HG03045 (cell line): ENCODE data around the gene PSME2.
A peak's percentile ranks its signal among the peaks of the same experiment; 100 is the strongest.

Experiments
- ATAC-seq: cut with Tn5 transposase; IDR thresholded peaks from one replicate; pipeline ENCODE4 v1.9.1; 2021; ENCODE audit warnings: mild to moderate bottlenecking, moderate library complexity; ENCODE audit not compliant: unreplicated experiment

PSME2 gene

DNA sequence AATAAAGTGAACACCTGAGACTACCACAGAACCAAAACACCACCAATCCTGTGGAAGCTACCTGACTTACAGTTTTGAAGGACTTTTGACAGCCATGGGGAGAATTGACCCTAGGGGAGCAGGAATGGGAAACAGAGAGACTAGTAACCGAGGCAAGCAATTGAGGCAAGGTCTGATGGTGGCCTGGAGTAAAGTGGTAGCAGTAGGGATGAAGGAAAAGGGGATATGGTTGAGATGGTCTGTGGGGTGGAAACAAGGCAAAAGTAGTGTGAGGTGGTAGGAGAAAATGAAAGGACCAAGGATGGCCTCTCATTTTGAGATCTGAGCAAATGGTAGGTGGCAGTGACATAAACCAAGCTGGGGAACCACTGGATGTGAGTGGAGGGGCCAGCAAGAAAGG lies 10.4 kb upstream of the PSME2 start:
- ATAC-seq = no peak

DNA sequence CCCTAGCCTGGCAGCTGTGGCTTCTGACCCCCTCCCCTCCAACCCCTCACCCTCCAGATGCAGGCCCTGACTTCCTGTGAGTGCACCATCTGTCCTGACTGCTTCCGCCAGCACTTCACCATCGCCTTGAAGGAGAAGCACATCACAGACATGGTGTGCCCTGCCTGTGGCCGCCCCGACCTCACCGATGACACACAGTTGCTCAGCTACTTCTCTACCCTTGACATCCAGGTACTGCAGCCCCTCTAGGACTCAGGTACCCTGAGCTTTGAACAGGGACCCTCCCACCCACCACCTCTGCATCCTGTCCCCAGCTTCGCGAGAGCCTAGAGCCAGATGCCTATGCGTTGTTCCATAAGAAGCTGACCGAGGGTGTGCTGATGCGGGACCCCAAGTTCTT lies 8.7 kb upstream of the PSME2 start:
- ATAC-seq = no peak

- no peak for ATAC-seq
Observed at GRCh38 chr14:24151404-24152080, 5.1 kb upstream of the PSME2 start.

DNA sequence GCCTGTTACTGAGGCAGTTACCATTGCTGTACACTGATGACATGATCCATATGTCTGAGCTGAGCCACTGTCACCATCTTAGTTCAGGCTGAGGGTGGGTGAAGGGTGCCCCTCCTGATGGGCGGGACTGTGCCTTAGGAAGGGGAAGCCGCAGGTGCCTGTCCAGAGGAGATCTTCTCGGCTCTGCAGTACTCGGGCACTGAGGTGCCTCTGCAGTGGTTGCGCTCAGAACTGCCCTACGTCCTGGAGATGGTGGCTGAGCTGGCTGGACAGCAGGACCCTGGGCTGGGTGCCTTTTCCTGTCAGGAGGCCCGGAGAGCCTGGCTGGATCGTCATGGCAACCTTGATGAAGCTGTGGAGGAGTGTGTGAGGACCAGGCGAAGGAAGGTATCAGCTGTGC lies 4.6 kb upstream of the PSME2 start:
- no peak for ATAC-seq

- ATAC-seq = no peak
Observed at GRCh38 chr14:24150567-24150966, 4.2 kb upstream of the PSME2 start.

- ATAC-seq = no peak
Observed at GRCh38 chr14:24150061-24150460, 3.7 kb upstream of the PSME2 start.

DNA sequence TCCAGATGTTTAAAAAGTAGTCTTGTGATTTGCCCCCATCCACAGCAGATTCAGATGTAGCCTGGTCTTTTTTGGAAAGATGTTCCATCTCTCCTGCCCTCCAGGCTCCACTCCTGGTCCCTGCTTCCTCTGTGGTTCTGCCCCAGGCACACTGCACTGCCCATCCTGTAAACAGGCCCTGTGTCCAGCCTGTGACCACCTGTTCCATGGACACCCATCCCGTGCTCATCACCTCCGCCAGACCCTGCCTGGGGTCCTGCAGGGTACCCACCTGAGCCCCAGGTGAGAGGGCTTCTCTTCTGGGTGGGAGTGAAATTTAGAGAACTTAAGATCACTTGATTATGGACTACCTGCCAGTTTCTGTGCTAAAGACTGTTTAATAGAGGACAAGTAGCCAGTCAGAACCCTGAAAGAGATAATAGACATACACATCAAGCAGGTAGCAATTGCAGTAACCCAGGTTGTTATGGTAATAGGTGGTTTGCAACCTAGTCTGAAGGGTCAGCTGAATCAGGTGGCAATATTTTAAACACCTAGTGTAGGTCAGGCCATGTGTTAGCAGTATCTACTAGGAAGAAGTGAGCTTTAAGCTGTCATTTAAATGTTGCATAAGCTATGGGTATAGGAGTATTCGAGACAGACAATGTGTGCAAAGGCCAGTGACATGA lies 3.0 kb upstream of the PSME2 start:
- no peak for ATAC-seq

DNA sequence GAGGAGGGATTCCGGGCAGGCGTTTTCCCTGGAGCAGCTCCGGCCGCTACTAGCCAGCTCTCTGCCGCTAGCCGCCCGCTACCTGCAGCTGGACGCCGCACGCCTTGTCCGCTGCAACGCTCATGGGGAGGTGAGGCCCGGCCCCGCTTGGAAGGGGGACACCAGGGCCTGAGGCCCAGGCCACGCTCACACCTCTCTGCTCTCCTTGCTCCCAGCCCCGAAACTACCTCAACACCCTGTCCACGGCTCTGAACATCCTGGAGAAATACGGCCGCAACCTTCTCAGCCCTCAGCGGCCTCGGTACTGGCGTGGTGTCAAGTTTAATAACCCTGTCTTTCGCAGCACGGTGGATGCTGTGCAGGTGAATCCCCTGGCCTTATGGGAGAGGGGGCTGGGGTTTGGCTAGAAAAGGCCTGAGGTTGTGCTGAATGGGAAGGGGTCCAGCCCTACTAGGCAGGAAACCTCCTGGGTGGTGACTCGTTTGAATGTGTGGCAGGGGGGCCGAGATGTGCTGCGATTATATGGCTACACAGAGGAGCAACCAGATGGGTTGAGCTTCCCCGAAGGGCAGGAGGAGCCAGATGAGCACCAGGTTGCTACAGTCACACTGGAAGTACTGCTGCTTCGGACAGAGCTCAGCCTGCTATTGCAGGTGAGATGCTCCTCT lies 1.5 kb upstream of the PSME2 start:
- peak; percentile 3 for ATAC-seq

- ATAC-seq = peak; percentile 85
Observed at GRCh38 chr14:24146978-24147760, 759 bp upstream of the PSME2 start, which contains the start of gene RNF31. TSS of gene RNF31 (plus strand) at chr14:24147498. CDS start at chr14:24147699, 201 bp downstream.

DNA sequence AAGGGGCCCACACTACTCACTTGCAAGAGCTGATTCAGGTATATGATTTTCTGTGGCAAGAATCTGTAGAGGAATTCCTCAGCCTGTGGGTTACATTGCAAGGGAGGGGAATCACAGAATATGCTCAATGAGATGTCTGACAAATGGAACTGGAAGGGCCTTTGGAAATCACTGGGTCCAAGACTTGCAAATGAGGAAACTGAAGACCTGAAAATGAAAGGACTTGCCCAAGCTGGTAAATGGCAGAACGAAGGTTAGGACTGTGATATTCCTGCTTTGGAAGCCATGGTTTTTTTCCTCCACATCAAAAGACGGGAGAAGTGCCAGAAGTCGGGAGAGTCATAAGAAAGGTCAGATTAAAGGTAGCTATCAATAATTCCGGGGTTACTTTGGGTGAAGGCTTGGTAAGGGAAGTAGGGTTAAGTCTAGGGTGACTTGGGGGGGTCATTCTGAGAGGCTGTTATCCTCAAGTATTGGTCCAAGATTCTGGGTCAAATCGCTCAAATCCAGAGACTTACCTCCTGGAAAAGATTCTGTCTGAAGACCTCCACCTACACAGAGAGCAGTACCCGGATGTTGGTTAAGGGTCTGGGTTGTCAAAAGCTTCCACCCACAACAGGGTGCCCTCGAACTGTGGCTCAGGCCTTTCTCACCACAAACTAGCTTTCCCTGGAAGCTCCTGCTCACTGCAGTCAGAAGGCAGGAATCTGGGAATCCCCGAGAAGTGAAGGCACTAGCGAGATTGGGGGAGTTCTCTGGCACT lies 539 bp downstream of the PSME2 start:
- ATAC-seq = no peak

- no peak for ATAC-seq
Observed at GRCh38 chr14:24145219-24145618, 1.2 kb downstream of the PSME2 start.

GRCh38 chr14:24144451-24144850 lies 2.0 kb downstream of the PSME2 start:
- ATAC-seq = no peak

- ATAC-seq = no peak
Observed at GRCh38 chr14:24143511-24143910, 2.9 kb downstream of the PSME2 start.

GRCh38 chr14:24141097-24141880 lies 5.1 kb downstream of the PSME2 start, which contains the start of gene EMC9:
TSS of gene EMC9 (minus strand) at chr14:24141591. CDS start at chr14:24141304, 287 bp downstream.
- ATAC-seq = peak; percentile 86

DNA sequence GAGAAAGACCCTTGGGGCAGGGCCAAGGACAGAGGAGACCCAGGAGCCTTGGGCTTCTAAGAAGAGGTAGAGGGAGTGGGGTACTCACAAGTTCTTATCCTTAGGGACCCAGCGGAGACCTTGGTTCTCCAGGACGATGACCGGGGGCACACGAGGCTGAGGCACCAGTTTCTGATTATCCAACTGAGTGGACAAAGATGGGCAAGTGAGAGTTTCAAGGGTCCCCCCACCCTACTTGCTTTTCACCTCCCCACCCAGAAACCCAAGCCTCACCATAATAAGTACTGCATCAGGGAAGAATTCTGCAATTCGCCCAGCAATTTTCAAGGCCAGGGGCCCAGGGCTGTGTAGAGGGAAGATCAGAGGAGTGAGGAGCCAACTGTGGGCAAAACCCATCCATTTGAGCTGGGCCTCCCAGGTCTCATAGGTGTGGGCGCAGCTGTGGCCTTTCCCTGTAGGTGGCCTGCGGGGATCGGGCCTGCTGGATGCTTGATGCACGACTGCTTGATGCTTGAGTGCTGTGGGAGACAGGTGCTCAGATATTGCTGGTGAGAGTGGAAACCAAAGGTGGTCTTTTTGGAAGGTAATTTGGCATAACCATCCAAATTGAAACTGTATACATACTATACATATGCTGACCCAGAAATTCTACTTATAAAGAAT lies 7.0 kb downstream of the PSME2 start:
- ATAC-seq = no peak

- no peak for ATAC-seq
Observed at GRCh38 chr14:24138396-24139271, 7.8 kb downstream of the PSME2 start.

DNA sequence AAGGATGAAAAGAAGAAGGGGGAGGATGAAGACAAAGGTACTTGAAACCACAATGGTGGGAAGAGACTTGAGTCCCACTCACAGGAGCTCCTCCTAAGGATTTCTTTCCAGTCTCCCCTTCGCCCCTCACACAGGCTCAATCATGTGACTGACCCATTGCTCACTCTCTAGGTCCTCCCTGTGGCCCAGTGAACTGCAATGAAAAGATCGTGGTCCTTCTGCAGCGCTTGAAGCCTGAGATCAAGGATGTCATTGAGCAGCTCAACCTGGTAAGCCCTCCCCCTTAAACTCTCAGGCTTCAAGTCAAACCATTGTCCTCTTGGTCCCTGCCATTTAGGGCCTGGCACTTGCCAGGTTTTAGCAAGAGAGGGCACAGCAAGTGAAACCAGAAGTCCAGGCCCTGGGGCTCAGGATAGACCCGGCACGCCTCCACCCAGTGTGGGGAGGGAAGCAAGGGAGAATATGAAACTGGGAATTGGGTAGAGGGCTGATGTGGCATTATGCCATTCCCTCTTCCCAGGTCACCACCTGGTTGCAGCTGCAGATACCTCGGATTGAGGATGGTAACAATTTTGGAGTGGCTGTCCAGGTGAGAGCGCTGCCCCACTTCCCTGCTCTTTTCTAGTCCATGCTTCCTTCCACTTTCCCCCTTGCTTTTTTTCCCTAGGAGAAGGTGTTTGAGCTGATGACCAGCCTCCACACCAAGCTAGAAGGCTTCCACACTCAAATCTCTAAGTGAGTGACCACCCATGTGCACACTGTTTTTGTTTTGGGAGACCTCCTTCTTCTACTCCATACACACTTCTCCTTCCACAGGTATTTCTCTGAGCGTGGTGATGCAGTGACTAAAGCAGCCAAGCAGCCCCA lies 8.6 kb downstream of the PSME2 start:
- no peak for ATAC-seq
